GM12864 (cell line): ENCODE results near the gene ZBED1.

Experiments used
- DNase-seq: peaks from one replicate; pipeline ENCODE4 v3.0.0-alpha.2; 2011; ENCODE audit warnings: low read depth
- H3K4me3 ChIP-seq: 2 replicates; pipeline ENCODE4 v1.5.1; 2011; ENCODE audit warnings: mild to moderate bottlenecking, low read depth, low read length, control low read depth
- CTCF ChIP-seq: IDR thresholded peaks from 2 replicates; pipeline ENCODE4 v1.5.1; 2011; ENCODE audit warnings: low read depth, mild to moderate bottlenecking, moderate library complexity, low read length, control low read depth, inconsistent platforms; ENCODE audit errors: missing control alignments

The ZBED1 gene

GRCh38 chrX:2452799-2453198 is 48.0 kb downstream of the ZBED1 start:
- no peak for TF ChIP-seq CTCF
- DNase-seq, result no peak
- H3K4me3 ChIP-seq, result no peak overlapping the region

GRCh38 chrX:2452317-2452784 is 48.4 kb downstream of the ZBED1 start:
- H3K4me3 ChIP-seq, result no peak overlapping the region
- DNase-seq, result no peak
- no peak for TF ChIP-seq CTCF

GRCh38 chrX:2451501-2452316 is 49.1 kb downstream of the ZBED1 start:
- no peak for TF ChIP-seq CTCF
- no peak for DNase-seq
- H3K4me3 ChIP-seq, result no peak overlapping the region

- DNase-seq, result no peak
- no peak overlapping the region for H3K4me3 ChIP-seq
- no peak for TF ChIP-seq CTCF
Measured at GRCh38 chrX:2450681-2451080, 50.1 kb downstream of the ZBED1 start.

GRCh38 chrX:2449135-2449886 is 51.5 kb downstream of the ZBED1 start:
- DNase-seq, result no peak
- TF ChIP-seq CTCF, result no peak
- no peak overlapping the region for H3K4me3 ChIP-seq

- TF ChIP-seq CTCF, result no peak
- H3K4me3 ChIP-seq, result no peak overlapping the region
- no peak for DNase-seq
Measured at GRCh38 chrX:2447484-2447883, 53.3 kb downstream of the ZBED1 start.
